ENCODE data around the gene PBX3. TPM values are rescaled to one million over a fixed set of nuclear protein-coding genes. Genes with fewer than 3 reads are reported as not detected.
A peak's percentile ranks its signal among the peaks of the same experiment; 100 is the strongest.

Gene PBX3
- total and polyA plus RNA-seq, 4 donors = 7.3 to 18.9 (median 11.1) TPM

DNA sequence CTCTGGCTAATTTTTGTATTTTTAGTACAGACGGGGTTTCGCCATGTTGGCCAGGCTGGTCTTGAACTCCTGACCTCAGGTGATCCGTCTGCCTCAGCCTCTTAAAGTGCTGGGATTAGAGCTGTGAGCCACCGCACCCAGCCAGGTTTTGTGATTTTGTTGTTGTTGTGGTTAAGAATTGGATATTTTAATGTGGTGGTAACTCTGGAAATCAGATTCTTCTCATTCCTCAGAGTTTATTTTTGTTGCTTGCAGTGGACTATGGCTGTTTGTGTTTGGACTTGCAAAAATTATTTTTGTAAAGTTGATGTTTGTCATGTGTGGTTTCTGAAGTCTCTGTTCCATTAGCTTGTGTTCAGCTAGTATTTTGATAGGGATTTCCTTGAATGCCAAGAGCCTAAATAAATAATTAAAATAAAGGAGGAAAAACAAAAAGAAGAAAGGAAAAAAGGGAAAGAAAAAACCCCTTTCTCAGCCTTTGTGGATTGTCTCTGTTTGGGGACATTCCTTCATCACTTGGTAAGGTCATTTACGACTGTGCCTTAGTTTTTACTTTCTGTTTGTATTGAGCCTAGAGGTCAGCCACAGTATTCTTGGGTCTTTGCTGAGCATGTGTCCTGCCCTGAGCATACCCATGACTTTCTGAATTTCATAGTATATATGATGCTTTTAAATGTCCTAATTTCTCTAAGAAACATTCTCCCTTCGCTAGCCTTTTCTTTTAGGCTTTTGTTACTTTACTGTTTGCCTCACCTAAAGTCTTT is 37.3 kb downstream of the PBX3 start:
- Histone ChIP-seq H3K4me1 (ENCODE audit: control insufficient read depth in 4 of 4, insufficient read depth in 4 of 4, low read length in 3 of 4) (peaks cover 0 to 4% (median under 1%) of the 10 kb centered on the region in 4 donors), H3K9ac (ENCODE audit: low read depth in 1 of 2, low read length in 2 of 2) (no peak overlapping the region), H3K4me3 (ENCODE audit: low read depth in 1 of 3, low read length in 3 of 3) (no peak overlapping the region), H3K9me3 (ENCODE audit: control insufficient read depth in 4 of 4, low read length in 3 of 4) (no peaks in the 10 kb centered on the region), H3K27ac (ENCODE audit: low read depth in 1 of 2, low read length in 2 of 2) (peak overlapping the region in 1 of 2 donors; percentile 12), H3K36me3 (ENCODE audit: control insufficient read depth in 4 of 4, insufficient read depth in 3 of 4, low read depth in 1 of 4, low read length in 3 of 4) (peaks cover 0 to 3% (median under 1%) of the 10 kb centered on the region in 4 donors), H3K27me3 (ENCODE audit: control insufficient read depth in 4 of 4, insufficient read depth in 4 of 4, low read length in 3 of 4) (no peaks in the 10 kb centered on the region)
- WGBS = 63% methylated on average over 6 of the region's 6 CpGs
- no peak for DNase-seq (ENCODE audit: low spot score)
- TF ChIP-seq EGR1 (IDR thresholded peaks at IDR 0.05; ENCODE audit: low read depth in 2 of 2) = no peak
- no peak for TF ChIP-seq TAF1 (conservative IDR thresholded peaks at IDR 0.05)
- no peak for TF ChIP-seq RAD21 (IDR thresholded peaks at IDR 0.05)
- no peak for TF ChIP-seq FOXA1 (IDR thresholded peaks at IDR 0.05)
- TF ChIP-seq GABPA (IDR thresholded peaks at IDR 0.05 in 1 of 2, conservative IDR thresholded peaks at IDR 0.05 in 1 of 2) = no peak
- TF ChIP-seq, protein P1, sequence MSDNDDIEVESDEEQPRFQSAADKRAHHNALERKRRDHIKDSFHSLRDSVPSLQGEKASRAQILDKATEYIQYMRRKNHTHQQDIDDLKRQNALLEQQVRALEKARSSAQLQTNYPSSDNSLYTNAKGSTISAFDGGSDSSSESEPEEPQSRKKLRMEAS (IDR thresholded peaks at IDR 0.05) = no peak
- no peak for TF ChIP-seq RXRA (IDR thresholded peaks at IDR 0.05)
- TF ChIP-seq YY1 (IDR thresholded peaks at IDR 0.05) = no peak
- no peak for TF ChIP-seq CTCF (IDR thresholded peaks at IDR 0.05; ENCODE audit: low read depth, low read length, missing input control)
- no peak for TF ChIP-seq HNF4G (IDR thresholded peaks at IDR 0.05)

GRCh38 chr9:125785248-125785751 is 38.1 kb downstream of the PBX3 start:
- H3K9ac ChIP-seq (ENCODE audit: low read depth in 1 of 2, low read length in 2 of 2) = no peak overlapping the region
- H3K27ac ChIP-seq (ENCODE audit: low read depth in 1 of 2, low read length in 2 of 2) = no peak overlapping the region
- DNase-seq (ENCODE audit: low spot score) = no peak
- H3K9me3 ChIP-seq (ENCODE audit: control insufficient read depth in 4 of 4, low read length in 3 of 4) = no peaks in the 10 kb centered on the region
- peaks cover 0 to 3% (median under 1%) of the 10 kb centered on the region in 4 donors for H3K36me3 ChIP-seq (ENCODE audit: control insufficient read depth in 4 of 4, insufficient read depth in 3 of 4, low read depth in 1 of 4, low read length in 3 of 4)
- no peak overlapping the region for H3K4me3 ChIP-seq (ENCODE audit: low read depth in 1 of 3, low read length in 3 of 3)
- TF ChIP-seq HNF4G (IDR thresholded peaks at IDR 0.05) = peak; percentile 21
- TF ChIP-seq FOXA1 (IDR thresholded peaks at IDR 0.05) = no peak
- peak; percentile 42 to 71 for TF ChIP-seq HNF4A (conservative IDR thresholded peaks at IDR 0.05)
- H3K27me3 ChIP-seq (ENCODE audit: control insufficient read depth in 4 of 4, insufficient read depth in 4 of 4, low read length in 3 of 4) = no peaks in the 10 kb centered on the region
- 75% methylated on average over 5 of the region's 5 CpGs for WGBS
- H3K4me1 ChIP-seq (ENCODE audit: control insufficient read depth in 4 of 4, insufficient read depth in 4 of 4, low read length in 3 of 4) = peaks cover 0 to 4% (median under 1%) of the 10 kb centered on the region in 4 donors

DNA sequence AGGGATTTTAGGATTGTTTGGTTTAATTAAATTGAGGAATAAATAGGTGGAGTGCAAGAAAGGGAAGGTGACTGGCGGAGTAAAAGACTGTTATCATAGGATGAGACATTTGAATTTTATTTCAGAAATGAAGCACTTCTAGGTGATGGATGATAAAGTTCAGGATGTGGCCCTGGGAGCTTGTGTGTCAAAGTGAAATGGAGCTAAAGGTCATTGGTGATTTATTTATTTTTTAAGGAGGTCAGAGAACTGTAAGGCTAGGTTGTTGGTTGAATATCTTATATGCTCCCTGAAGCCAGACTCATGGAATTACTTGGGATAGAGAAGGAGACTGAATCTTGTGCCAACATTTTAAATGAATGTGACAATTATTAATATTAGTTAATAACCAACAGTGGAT is 40.5 kb downstream of the PBX3 start:
- peaks cover 0 to 3% (median 0%) of the 10 kb centered on the region in 4 donors for H3K36me3 ChIP-seq (ENCODE audit: control insufficient read depth in 4 of 4, insufficient read depth in 3 of 4, low read depth in 1 of 4, low read length in 3 of 4)
- H3K9ac ChIP-seq (ENCODE audit: low read depth in 1 of 2, low read length in 2 of 2) = no peak overlapping the region
- DNase-seq (ENCODE audit: low spot score) = no peak
- no peaks in the 10 kb centered on the region for H3K9me3 ChIP-seq (ENCODE audit: control insufficient read depth in 4 of 4, low read length in 3 of 4)
- TF ChIP-seq FOXA2 (IDR thresholded peaks at IDR 0.05) = no peak
- peak; percentile 57 to 62 for TF ChIP-seq RXRA (IDR thresholded peaks at IDR 0.05)
- peak in 1 of 2 donors; percentile 18 for TF ChIP-seq HNF4A (conservative IDR thresholded peaks at IDR 0.05)
- H3K4me3 ChIP-seq (ENCODE audit: low read depth in 1 of 3, low read length in 3 of 3) = no peak overlapping the region
- no peak overlapping the region for H3K27ac ChIP-seq (ENCODE audit: low read depth in 1 of 2, low read length in 2 of 2)
- peaks cover 0 to 4% (median 0%) of the 10 kb centered on the region in 4 donors for H3K4me1 ChIP-seq (ENCODE audit: control insufficient read depth in 4 of 4, insufficient read depth in 4 of 4, low read length in 3 of 4)
- WGBS = 99% methylated on average over 1 of the region's 1 CpG
- H3K27me3 ChIP-seq (ENCODE audit: control insufficient read depth in 4 of 4, insufficient read depth in 4 of 4, low read length in 3 of 4) = no peaks in the 10 kb centered on the region
